HepG2 (cell line): ENCODE data around the gene ABCC12. TPM values are rescaled to one million over a fixed set of nuclear protein-coding genes. Genes with fewer than 3 reads are reported as not detected.

Experiments used
- CCDC6 ChIP-seq: sonication (generic); formaldehyde crosslinking; IDR thresholded peaks from 2 replicates; pipeline ENCODE4 v1.8.1; 2022; ENCODE audit warnings: mild to moderate bottlenecking, missing genetic modification reagents, moderate library complexity
- DDIT3 ChIP-seq: sonication (generic); formaldehyde crosslinking; IDR thresholded peaks from 2 replicates; pipeline ENCODE4 v1.4.0; 2020; ENCODE audit warnings: mild to moderate bottlenecking, missing genetic modification reagents
- HNF1B ChIP-seq: sonication (generic); formaldehyde crosslinking; IDR thresholded peaks from 2 replicates; pipeline ENCODE4 v1.5.1; 2020; ENCODE audit warnings: mild to moderate bottlenecking, moderate library complexity, missing genetic modification reagents
- HNRNPL ChIP-seq: fragments of 200-400 bp; formaldehyde crosslinking; IDR thresholded peaks from 2 replicates; pipeline ENCODE4 v1.6.1; 2017; ENCODE audit warnings: mild to moderate bottlenecking, low read depth, low read length
- IKZF1 ChIP-seq: fragments of 450-650 bp; IDR thresholded peaks from 2 replicates; pipeline ENCODE4 v1.7.1; 2016
- MAF1 ChIP-seq: sonication (generic); formaldehyde crosslinking; IDR thresholded peaks from 2 replicates; pipeline ENCODE4 v1.5.0; 2020; ENCODE audit warnings: missing genetic modification reagents, borderline replicate concordance
- NFE2 ChIP-seq: sonication (generic); formaldehyde crosslinking; IDR thresholded peaks from 2 replicates; pipeline ENCODE4 v1.4.0; 2020; ENCODE audit warnings: missing genetic modification reagents
- PHF5A ChIP-seq: IDR thresholded peaks from one replicate; pipeline ENCODE4 v1.6.1; 2018; ENCODE audit warnings: low read depth, missing genetic modification reagents; ENCODE audit not compliant: unreplicated experiment
- RXRB ChIP-seq: IDR thresholded peaks from 2 replicates; pipeline ENCODE4 v1.6.1; 2016; ENCODE audit warnings: borderline replicate concordance, missing genetic modification reagents, missing compliant biosample characterization
- SAFB2 ChIP-seq: sonication (generic); formaldehyde crosslinking; IDR thresholded peaks from 2 replicates; pipeline ENCODE4 v1.5.1; 2020; ENCODE audit warnings: missing genetic modification reagents, low read depth, mild to moderate bottlenecking, borderline replicate concordance
- SATB2 ChIP-seq: sonication (generic); formaldehyde crosslinking; IDR thresholded peaks from 2 replicates; pipeline ENCODE4 v1.5.0; 2020; ENCODE audit warnings: missing genetic modification reagents
- SOX6 ChIP-seq, 2 experiments: fragments of 450-650 bp in 1 of 2; sonication (generic) in 1 of 2; formaldehyde crosslinking in 1 of 2; IDR thresholded peaks; 2 replicates each; pipeline versions ENCODE4 v1.4.0 to v1.6.1; 2017 to 2020; ENCODE audit warnings: antibody characterized with exemption in 1 of 2, mild to moderate bottlenecking in 1 of 2, missing genetic modification reagents in 1 of 2
- SP5 ChIP-seq: IDR thresholded peaks from 2 replicates; pipeline ENCODE4 v1.6.1; 2016; ENCODE audit warnings: low read depth, borderline replicate concordance
- ZBTB4 ChIP-seq: sonication (generic); formaldehyde crosslinking; IDR thresholded peaks from 2 replicates; pipeline ENCODE4 v1.4.0; 2020; ENCODE audit warnings: missing genetic modification reagents, mild to moderate bottlenecking, borderline replicate concordance
- ZNF101 ChIP-seq: sonication (generic); formaldehyde crosslinking; IDR thresholded peaks from 2 replicates; pipeline ENCODE4 v1.4.0; 2020; ENCODE audit warnings: mild to moderate bottlenecking, low read depth, missing genetic modification reagents, borderline replicate concordance
- ZNF513 ChIP-seq: sonication (generic); formaldehyde crosslinking; conservative IDR thresholded peaks from 2 replicates; pipeline ENCODE4 v1.5.0; 2020; ENCODE audit warnings: missing genetic modification reagents
- ZXDC ChIP-seq: sonication (generic); formaldehyde crosslinking; IDR thresholded peaks from 2 replicates; pipeline ENCODE4 v1.5.0; 2020; ENCODE audit warnings: mild to moderate bottlenecking, missing genetic modification reagents
- polyA plus RNA-seq, 8 experiments: library from polyadenylated mRNA; depleted of rRNA in 3 of 8; stranded (reverse) in 7 of 8; unstranded in 1 of 8; fragments of >200 nt; fragmentation: Illumina TruSeq in 4 of 8; extraction: Trizol in 4 of 8; gene quantifications; 2 replicates each; pipeline versions ENCODE4 v1.2.1 to v1.2.3, GENCODE V29; 2011 to 2016; ENCODE audit warnings: low read depth in 4 of 8, missing spikeins in 1 of 8, mixed read lengths in 1 of 8; ENCODE audit not compliant: insufficient read depth in 1 of 8
- total RNA-seq, 5 experiments: library from RNA; depleted of rRNA; stranded (reverse); fragments of >200 nt; fragmentation: Illumina TruSeq; extraction: Trizol; gene quantifications; 2 replicates each; pipeline ENCODE4 v1.2.3, GENCODE V29; 2016; ENCODE audit warnings: low read depth in 1 of 5

The ABCC12 gene
- total and polyA plus RNA-seq, 2 of the 13 experiments (the other 11 are each of a cell fraction or from before 2014, with no cell fraction given), result not detected

- TF ChIP-seq CCDC6 (CRISPR knock-in tag) (peak; percentile 88), HNF1B (CRISPR knock-in tag) (peak; percentile 14; the same call in 1 of the 2 replicates), NFE2 (CRISPR knock-in tag) (no peak), SOX6 (IDR thresholded peaks at IDR 0.05) (no peak), SOX6 (CRISPR knock-in tag; IDR thresholded peaks at IDR 0.05) (peak; percentile 96), ZNF513 (CRISPR knock-in tag) (no peak), ZXDC (peak; percentile 61; the same call in 1 of the 2 replicates), DDIT3 (CRISPR knock-in tag) (no peak), ZNF101 (CRISPR knock-in tag) (no peak), HNRNPL (no peak), ZBTB4 (CRISPR knock-in tag) (peak; percentile 72; the same call in 1 of the 2 replicates), IKZF1 (no peak), RXRB (CRISPR knock-in tag) (peak; percentile 95), MAF1 (no peak), PHF5A (peak; percentile 56), SAFB2 (peak; percentile 87; the same call in 1 of the 2 replicates), SP5 (CRISPR knock-in tag) (peak; percentile 61; the same call in 1 of the 2 replicates), SATB2 (CRISPR knock-in tag) (no peak)
Observed at GRCh38 chr16:48203974-48204824, 48.4 kb upstream of the ABCC12 start (continued).
